GM12891 (cell line): ENCODE measurements around the gene HINT2.
A peak's percentile ranks its signal among the peaks of the same experiment; 100 is the strongest.

ENCODE experiments used
- DNase-seq: peaks from one replicate; pipeline ENCODE4 v3.0.0; 2011; ENCODE audit warnings: low spot score; ENCODE audit not compliant: insufficient read length
- FAIRE-seq: peaks from 2 replicates; lab custom pipeline; 2011; peaks lifted over from hg19 to GRCh38; lab: Jason Lieb, UNC
- PAX5 ChIP-seq: IDR thresholded peaks from 2 replicates; pipeline ENCODE4 v1.6.1; 2011; ENCODE audit warnings: low read length, moderate library complexity, mild to moderate bottlenecking; ENCODE audit not compliant: insufficient read depth, severe bottlenecking
- POLR2A ChIP-seq: IDR thresholded peaks from 2 replicates; pipeline ENCODE4 v1.6.1; 2011; ENCODE audit warnings: low read depth, low read length, control low read depth
- POLR2AphosphoS5 ChIP-seq: IDR thresholded peaks from 2 replicates; pipeline ENCODE4 v1.6.1; 2011; ENCODE audit warnings: low read depth, low read length, control low read depth
- POU2F2 ChIP-seq: IDR thresholded peaks from 2 replicates; pipeline ENCODE4 v1.6.1; 2011; ENCODE audit warnings: low read depth, mild to moderate bottlenecking, control low read depth, low read length, moderate library complexity
- SPI1 ChIP-seq: IDR thresholded peaks from 2 replicates; pipeline ENCODE4 v1.6.1; 2011; ENCODE audit warnings: low read depth, low read length, control low read depth
- TAF1 ChIP-seq: IDR thresholded peaks from 2 replicates; pipeline ENCODE4 v1.6.1; 2011; ENCODE audit warnings: low read depth, low read length, control low read depth

Gene HINT2

DNA sequence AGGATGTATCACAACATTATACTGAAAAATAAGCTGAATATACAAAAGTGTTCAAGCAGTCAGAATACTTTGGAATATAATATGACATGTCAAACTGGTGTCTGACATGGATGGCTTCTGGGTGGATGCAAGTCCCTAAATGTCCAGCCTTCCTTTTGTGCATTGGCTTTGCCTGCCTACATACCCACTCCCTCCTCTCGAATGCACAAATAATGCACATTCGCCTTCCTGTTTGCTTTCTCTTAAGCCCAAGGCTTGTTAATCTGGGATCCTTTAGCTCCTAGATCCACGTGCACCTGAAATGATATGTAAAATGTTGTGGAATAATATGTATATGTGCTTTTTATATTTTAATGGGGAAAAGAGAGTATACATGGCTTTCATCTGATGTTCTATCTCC, 36.3 kb downstream of the HINT2 start:
- no peak for FAIRE-seq
- TF ChIP-seq SPI1: no peak
- no peak for TF ChIP-seq TAF1
- TF ChIP-seq POLR2AphosphoS5: no peak
- TF ChIP-seq POLR2A: no peak
- TF ChIP-seq POU2F2: no peak
- TF ChIP-seq PAX5: no peak
- no peak for DNase-seq

DNA sequence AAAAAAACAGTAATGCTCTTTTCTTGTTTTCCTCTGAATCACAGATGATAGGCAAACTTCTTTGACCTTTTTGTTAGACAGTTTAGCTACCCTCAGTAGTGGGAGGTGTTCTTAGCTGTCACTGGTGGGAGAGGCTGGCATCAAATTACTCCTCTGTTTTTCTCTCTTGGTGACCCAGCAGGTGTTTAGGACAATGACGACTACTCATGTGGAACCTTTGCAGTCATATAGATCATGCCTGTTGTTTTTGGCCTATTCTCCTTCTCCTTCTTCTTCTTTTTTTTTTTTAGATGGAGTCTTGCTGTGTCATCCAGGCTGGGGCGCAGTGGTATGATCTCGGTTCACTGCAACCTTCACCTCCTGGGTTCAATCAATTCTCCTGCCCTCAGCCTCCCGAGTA, 38.8 kb downstream of the HINT2 start:
- TF ChIP-seq POLR2A: no peak
- TF ChIP-seq PAX5: peak; percentile 62
- no peak for FAIRE-seq
- DNase-seq: no peak

DNA sequence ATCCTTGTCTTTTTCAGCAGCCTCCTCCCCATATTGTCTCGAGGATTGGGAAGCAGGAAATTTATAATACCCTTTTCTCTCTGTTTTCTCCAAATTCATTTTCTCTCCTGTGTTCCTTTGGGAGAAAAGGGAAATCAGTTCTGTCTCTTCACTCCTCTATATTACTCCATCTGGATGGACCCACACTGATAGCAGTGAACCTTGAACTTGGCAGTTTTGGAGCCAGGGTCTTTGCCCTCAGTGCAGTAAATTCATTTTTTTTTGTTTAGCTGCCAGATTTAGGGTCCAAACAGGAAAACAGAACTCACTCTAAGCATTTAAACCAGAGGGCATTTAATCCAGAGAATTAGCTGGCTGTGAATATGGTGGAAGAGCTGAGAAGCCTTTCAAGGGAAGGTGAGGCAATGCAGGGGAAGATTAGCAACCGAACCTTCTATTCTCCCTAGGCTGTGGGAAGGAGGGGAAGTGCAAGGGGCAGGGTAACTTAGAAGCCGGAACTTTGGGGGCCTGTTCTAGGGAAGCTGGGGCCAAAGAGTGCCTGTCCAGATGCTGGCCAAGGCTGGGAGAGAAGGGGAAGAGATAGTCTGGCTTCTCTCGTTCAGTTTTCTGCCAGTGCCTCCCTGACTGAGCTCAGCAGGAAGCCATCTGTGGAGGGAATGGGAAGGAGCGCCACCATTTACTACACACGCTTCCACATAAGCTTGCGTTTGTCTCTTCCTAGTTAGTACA, 39.8 kb downstream of the HINT2 start:
- no peak for DNase-seq
- TF ChIP-seq PAX5 (no peak), POU2F2 (no peak), POLR2A (no peak), POLR2AphosphoS5 (no peak), TAF1 (no peak), SPI1 (no peak)
- FAIRE-seq: no peak

DNA sequence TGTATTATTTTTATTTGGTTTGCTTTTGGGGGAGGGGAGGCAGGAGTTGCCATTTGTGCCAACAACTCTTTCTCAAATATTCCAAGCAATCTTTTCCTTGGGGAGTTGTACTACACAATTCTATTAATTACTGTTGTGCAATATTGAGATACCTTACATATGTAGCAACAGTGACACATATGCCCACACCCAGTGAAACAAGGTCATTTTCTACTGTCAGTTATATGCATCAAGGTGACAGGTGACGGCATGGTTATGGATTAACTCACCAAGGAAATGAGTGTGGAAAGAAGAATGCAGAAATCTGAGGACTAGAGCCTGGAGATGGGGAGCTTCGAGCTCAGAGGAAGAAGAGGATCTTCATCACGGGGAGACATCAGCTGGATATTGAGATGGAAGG, 42.9 kb downstream of the HINT2 start:
- FAIRE-seq (no peak), DNase-seq (no peak)
- TF ChIP-seq POU2F2: no peak
- no peak for TF ChIP-seq POLR2A
- no peak for TF ChIP-seq SPI1
- TF ChIP-seq TAF1: no peak
- no peak for TF ChIP-seq POLR2AphosphoS5
- TF ChIP-seq PAX5: no peak

DNA sequence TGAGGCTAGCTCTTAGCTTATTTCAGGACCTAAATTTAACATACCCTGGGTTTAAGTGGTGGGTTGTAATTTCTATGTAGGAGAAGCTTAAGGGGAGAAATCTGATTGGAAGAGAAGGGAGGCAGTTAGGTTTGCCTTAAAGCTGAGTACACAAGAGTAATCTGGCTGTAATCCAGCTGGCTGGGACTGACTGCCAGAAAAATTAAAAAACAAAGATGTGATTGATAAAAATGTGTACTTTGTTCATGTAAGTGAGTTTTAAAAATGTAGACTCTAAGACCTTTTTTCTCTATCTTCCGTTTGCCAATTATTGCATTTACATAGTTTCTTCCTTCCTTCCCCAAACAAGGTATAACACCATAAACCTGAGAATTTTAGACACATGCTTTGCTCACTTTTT, 43.3 kb downstream of the HINT2 start:
- DNase-seq: no peak

DNA sequence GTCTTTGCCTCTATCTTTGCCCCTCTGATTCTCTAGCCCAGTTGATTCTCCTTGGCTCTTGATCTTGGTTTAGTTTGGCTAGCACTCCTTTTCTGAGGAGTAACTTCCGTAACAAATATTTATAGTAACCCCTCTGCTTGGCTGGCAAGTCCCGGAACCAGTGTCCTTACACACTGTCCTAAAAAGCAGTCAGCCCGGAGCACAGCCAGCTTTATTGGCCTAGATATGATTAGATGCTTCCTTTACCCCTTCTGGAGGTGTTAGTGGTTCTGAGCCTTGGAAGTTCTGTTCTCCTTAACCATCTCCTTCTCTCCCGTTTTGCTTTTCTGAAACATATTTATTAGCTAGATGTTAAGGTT, 43.8 kb downstream of the HINT2 start:
- FAIRE-seq (no peak), DNase-seq (no peak)
- TF ChIP-seq TAF1: no peak
- no peak for TF ChIP-seq POLR2A
- TF ChIP-seq PAX5: no peak
- TF ChIP-seq SPI1: no peak
- no peak for TF ChIP-seq POU2F2
- TF ChIP-seq POLR2AphosphoS5: no peak

More for the DNA sequence above, 43.3 kb downstream of the HINT2 start:
- FAIRE-seq: no peak
- TF ChIP-seq SPI1 (no peak), PAX5 (no peak), TAF1 (no peak), POU2F2 (no peak), POLR2A (no peak), POLR2AphosphoS5 (no peak)

DNA sequence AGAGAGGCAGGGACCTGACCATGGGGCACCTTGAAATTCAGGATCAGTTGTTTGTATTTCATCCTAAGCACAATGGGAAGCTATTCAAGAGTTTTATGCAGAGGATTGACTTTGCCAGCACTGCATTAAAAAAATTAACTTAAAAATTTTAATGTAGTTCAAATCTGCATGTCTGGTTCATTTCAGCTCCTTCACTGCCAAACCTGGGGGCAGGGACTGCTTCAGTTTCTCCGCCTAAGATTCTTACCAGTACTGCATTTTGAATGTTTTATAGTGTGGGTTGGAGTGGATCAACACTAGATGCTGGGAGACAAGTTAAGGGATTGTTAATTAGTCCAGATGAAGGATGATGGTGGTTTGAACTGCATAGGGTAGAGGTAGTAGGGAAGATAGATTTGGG, 45.1 kb downstream of the HINT2 start:
- DNase-seq (no peak), FAIRE-seq (no peak)
- TF ChIP-seq POLR2A (no peak), POU2F2 (no peak), TAF1 (no peak), PAX5 (no peak), SPI1 (no peak)

DNA sequence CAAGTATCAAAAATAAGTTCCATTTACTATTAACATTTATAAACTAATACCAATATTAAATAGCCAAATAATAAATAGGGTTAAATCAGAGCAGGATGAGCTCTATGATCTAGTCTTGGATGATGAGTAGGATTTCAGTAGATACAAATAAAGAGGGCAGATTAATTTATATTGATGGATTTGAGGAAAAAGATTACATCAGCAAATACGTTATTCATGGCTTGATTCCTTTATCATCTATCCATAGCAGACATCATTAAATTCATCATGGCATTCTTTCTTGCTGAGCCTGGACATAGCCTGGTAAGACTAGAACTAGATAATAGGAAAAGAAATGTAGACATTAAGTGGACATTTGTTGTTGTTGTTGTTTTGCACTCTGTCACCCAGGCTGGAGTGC, 47.4 kb downstream of the HINT2 start:
- FAIRE-seq: no peak
- TF ChIP-seq POLR2A (no peak), PAX5 (no peak), POLR2AphosphoS5 (no peak), POU2F2 (no peak), TAF1 (no peak), SPI1 (no peak)
- no peak for DNase-seq

DNA sequence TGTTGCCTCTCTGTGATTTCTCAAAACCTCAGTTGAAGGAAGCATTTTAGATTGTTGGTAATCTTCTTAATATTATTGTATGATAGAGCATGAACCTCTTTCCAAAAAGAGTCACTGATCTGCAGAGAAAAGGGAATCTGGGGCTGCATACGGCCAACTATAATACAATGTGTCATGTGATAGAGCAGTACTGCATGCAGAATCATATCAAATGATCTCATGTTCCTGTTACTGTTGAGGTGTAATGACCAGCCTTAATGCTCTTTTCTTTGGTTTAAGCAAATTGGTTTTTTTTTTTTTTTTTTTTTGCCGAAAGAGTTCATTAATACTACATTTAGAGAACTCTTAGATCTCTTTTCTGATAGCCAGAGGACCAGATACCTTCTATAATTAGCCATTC, 47.8 kb downstream of the HINT2 start:
- TF ChIP-seq POLR2A (no peak), POLR2AphosphoS5 (no peak), PAX5 (no peak), POU2F2 (no peak), TAF1 (no peak), SPI1 (no peak)
- FAIRE-seq: no peak
- no peak for DNase-seq

DNA sequence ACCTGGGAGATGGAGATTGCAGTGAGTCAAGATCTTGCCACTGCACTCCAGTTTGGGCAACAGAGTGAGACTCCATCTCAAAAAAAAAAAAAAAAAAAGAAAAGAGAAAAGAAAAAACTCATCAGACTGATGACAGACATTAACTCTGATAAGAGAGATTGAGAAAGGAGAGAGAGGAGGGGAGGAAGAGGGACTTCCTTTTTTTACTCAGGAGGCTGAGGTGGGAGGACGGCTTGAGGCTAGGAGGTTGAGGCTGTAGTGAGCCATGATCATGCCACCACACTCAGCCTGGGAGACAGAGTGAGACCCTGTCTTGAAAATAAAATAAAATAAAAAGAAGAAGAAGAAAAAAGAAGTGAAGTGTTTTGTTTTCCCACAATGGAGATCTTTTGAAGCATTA, 51.0 kb downstream of the HINT2 start:
- FAIRE-seq (no peak), DNase-seq (no peak)
- TF ChIP-seq SPI1 (0 out of 2 replicates have a peak, but pooled peaks have one; percentile 8), POLR2AphosphoS5 (no peak)
